ENCODE measurements around the gene NME9.
"Not testable (repeated sequence)": the region's sequence is repeated elsewhere in the genome, so short reads cannot be mapped to it uniquely, and the experiment has no call there.

Gene NME9, protein sequence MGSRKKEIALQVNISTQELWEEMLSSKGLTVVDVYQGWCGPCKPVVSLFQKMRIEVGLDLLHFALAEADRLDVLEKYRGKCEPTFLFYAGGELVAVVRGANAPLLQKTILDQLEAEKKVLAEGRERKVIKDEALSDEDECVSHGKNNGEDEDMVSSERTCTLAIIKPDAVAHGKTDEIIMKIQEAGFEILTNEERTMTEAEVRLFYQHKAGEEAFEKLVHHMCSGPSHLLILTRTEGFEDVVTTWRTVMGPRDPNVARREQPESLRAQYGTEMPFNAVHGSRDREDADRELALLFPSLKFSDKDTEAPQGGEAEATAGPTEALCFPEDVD

DNA sequence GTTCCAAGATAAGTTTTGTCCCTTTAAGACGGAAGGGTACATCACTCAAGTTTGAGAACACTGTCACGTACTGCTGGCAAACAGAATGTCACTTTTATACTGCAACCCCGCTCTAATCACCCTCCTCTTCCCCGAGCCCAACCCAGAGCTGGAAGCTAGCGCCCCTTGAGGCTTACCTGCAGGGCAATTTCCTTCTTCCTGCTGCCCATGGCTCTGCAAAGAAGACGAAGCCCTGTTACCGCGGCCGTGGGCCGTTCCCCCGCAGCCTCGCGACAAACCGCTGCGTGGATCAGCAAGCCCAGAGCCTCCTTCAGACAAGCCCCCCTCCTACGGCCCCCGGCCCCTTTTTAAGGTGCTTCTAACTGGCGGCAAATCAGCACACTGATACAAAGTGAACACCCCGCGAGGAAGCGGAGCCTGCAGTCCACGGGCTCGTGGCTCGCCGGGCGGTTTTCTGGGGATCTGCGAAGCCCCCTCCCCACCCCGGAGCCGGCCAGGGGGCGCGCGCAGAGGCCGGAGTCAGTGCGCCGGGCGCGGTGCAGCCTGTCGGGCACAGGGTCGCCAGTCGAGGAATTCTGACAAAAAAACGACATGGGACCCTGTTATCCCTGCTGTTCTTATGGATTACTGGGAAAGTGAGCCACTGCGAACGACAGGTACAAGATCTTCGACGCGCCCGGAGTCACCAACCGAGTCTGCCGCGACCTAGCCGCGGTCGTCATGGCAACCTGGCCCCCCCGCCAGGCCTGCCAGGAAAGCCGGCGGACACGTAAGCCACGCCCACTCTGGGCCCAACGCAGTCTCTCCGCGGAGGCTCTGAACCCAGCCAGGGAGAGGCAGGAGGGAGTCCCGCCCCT lies at the start of gene NME9:
NME9 (minus strand) TSS at position 725 of the 857 bp plus-strand sequence; CDS start at position 209, 516 bp downstream.
- DNase-seq: peak; percentile 95 to 97

DNA sequence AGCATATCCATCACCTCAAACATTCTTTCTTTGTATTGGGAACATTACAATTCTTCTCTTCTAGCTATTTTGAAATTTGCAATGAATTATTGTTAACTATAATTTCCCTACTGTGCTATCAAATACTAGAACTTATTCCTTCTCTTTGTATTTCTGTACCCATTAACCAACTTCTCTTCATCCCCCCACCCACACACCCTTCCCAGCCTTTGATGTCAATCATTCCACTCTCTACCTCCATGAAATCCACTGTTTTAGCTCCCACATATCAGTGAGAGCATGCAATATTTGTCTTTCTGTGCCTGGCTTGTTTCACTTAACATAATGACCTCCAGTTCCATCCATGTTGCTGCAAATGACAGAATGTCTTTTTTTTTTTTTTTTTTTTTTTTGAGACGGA lies 49.3 kb upstream of the NME9 start:
- DNase-seq: no peak

DNA sequence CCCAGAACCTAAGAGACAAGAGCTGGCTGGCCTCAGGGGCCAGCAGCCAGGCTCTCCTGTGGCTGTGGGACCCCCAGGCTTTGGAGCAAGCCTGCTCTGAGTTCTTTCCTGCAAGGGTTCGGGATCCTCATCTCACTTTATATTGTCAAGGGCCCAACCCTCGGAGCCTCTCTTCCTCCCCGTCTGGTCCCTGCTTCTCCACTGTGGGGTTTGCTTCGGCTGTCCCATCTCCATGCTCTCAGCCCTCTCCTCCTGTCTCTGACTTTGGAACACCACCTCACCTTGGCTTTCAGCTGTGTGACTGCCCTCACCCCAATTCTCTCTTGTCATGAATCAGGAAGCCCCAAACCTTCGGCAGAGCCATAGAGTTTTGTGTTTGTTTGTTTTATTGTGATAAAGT lies 48.7 kb upstream of the NME9 start:
- no peak for DNase-seq

DNA sequence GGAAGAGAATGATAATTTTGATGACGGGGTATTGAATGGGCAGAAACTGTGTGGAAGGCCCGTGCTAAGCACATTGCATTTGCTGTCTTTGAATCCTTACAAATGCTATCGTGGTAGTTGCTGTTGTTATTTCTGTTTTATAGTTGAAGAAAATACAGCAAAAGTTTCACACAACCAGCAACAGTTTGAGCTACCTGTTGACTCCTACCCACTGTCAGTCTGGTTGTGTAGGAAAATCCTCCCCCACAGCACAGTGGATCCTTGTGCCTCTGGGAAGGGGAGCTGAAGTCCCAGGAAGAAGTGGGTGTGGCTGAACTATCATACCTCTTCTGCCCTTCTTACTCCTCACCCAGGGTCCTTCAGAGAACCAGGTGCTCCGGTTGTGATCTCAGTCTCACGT lies 48.2 kb upstream of the NME9 start:
- DNase-seq: no peak

DNA sequence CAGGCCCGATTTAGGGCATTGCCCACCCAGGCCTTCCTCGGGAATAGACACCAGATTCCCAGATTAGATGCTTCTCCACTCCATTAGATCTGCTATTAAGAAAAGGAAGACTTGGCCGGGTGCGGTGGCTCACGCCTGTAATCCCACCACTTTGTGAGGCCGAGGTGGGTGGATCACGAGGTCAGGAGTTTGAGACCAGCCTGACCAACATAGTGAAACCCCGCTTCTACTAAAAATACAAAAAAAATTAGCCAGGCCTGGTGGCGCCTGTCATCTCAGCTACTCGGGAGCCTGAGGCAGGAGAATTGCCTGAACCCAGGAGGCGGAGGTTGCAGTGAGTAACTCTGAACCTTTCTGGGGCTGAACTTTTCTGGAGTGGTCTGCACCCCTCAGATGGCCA lies 47.6 kb upstream of the NME9 start:
- DNase-seq: not testable (repeated sequence)

DNA sequence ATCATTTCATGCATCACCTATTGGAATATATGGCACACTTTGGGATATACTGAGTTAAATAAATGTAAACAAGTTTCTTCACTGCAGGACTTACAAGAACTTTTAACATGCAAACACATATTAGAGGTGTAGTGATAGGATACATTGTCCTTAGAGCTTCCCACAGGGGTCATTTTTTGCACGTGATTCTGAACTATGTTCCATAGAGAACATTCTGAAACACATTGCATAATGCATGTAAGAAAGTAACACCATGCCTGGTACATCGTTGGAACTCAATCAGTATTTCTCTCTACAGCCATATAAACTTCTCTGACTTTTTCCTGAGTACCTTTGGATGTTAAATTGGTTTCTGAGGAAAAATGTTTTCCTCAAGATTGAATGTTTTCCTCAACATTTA lies 47.0 kb upstream of the NME9 start:
- DNase-seq: no peak

DNA sequence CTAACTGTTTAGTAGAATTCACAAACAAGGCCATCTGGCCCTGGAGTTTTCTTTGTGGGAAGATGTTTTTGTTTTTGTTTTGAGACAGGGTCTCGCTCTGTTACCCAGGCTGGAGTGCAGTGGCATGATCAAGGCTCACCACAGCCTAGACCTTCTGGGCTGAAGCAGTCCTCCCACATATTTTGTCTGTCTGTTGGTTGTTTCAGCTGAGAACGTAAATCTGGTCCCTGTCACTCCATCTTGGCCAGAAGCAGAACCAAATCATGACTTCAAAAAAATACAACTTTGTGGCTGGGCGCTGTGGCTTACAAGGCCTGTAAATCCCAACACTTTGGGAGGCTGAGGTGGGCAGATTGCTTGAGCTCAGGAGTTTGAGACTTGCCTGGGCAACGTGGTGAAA lies 45.8 kb upstream of the NME9 start:
- no peak for DNase-seq

DNA sequence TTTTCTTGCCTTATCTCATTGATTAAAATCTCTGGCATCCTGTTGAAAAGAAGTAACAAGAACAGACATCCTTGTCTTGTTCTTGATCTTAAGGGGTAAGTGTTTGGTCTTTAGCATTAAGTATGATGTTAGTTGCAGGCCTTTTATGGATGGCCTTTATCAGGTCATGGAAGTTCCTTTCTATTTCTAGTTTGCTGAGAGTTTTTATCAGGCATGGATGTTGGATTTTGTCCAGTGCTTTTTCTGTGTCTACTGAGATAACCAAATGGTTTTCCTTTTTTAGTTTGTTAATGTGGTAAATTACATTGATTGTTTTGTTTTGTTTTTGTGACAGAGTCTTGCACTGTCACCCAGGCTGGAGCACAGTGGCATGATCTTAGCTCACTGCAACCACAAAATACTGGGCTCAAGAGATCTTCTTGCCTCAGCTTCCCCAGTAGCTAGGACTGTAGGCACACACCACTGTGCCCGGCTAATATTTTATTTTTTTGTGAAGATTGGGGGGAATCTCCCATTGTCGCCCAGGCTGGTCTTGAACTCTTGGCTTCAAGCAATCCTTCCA lies 45.0 kb upstream of the NME9 start:
- no peak for DNase-seq

DNA sequence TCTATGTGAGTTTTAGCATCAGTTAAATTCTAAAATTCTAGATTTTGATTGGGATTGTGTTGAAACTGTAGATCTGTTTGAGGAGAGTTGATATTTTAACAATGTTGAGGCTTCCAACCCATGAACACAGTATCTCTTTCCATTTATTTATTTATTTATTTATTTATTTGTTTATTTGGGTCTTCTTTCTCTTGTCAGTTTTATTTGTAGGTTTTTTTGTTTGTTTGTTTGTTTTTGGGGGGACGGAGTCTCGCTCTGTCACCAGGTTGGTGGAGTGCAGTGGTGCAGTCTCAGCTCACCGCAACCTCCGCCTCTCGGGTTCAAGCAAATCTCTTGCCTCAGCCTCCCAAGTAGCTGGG lies 44.1 kb upstream of the NME9 start:
- no peak for DNase-seq

DNA sequence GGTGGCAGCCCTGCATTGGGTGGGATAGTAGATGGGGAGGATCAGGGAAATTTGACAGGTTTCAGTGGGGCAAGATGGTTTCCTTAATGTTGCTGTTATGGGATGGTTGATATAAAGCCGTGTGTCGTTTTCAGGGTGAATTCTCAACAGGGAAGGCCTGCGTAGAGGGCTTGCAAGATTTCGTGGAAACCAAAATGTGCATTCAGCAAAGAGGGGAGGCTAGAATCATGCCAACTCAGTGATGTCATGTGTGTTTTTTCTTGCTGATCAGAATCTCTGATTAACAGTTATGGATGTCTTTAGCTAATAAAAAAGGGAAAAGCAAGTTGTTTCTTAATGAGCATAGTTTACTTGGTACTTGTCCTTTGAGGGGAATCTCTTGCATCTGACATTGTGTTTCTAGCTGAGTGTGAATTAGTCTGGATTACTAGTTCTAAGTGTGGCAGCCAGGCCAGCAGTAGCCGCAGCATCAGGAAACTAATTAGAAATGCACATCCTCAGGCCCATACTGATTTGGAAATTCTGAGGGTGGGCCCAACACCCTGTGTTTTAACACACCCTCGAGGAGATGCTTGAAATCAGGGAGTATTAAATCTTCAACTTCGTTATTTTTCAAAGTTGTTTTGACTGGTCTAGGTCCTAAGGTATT lies 43.6 kb upstream of the NME9 start:
- no peak for DNase-seq

DNA sequence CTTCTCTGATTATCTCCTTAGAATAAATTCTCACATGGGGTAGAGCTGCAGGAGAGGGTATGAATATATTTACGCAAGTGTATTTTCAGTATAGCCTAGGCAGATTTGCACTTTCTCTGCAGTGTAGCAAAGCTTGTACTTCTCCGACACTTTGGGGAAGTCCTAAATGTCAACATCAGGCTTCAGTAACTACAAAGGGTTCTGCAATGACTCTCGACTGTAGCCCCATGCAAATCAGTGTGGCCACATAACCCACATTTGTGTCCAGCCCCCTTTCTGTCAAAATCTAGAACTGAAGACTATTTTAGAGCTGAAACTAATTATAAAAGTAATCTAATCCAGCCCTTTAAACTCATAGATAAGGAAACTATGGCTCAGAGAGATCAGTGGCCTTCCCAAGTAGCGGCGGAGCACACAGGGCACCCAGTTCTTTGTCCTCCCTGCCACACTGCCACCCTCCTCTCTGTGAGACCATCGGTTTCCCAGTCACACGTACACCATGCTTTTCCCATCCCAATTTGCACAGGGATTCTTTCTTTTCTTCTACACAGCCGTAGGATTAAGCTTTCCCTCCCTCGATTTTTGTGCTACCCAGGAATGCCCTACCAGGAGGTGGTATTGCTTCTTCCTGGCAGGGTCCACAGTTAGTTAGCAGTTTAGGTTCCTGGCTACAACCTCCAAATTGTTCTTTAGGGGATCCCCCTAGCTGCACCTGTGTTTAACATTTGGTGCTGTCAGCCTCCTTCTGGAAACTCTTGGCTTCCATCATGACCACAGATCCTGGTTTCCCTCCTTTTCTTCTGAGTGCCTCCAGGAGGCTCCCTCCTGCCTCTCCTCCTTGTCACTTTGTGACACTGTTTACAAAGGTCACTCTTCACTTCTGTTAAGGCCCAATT lies 41.7 kb upstream of the NME9 start:
- no peak for DNase-seq

DNA sequence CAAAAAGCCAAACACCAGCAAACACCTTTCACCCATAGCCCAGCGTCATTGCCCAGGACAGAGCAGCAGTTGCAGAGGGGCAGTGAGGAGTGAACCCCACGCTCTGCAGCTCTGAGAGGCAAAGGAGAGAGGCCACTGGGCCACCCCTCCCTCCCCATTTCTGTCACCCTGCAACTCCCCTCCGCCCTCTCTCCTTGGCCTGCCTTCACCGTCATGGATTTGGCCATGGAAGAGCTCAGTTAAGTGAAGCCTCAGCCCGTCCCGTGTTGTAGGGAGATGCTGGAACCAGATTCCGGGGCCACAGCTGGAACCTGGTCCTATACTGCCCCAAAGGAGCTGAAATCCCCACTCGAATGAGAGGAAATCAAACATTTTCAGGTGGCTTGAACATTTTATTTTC lies 40.7 kb upstream of the NME9 start:
- no peak for DNase-seq

DNA sequence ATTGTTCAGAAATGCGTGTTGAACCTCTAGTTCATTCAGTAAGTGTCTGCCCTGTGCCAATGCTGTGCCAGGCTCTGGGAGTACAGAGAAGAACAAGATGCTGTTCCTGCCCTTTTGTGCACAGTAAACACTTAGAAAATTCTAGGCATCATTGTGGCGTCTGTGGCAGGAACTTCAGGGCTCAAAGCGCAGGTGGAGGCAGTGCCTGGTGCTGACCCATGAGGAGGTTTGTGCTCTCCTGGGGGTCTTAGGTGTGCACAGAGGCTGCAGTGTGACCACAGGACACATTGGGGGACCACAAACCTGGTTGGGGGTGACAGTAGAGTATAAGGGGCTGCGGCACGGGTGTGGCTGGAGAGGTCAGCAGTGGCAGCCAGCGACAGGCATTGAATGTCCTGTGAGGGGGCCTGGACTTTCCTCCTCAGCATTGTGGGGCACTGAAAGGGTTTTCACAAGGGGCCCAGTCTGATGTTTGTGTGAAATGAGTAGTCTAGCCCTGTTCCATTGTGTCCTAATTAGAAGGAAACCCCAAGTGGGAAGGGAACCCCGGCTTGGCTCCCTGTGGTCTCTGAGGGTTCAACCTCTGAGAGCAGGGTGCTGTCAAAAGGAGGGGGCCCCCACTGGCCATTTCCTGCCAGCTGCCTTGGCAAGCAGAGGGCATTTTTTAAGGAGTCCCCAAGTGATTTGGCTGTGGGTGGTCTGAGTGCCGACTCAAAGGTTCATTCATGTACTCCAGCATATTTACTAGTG lies 39.7 kb upstream of the NME9 start:
- no peak for DNase-seq

DNA sequence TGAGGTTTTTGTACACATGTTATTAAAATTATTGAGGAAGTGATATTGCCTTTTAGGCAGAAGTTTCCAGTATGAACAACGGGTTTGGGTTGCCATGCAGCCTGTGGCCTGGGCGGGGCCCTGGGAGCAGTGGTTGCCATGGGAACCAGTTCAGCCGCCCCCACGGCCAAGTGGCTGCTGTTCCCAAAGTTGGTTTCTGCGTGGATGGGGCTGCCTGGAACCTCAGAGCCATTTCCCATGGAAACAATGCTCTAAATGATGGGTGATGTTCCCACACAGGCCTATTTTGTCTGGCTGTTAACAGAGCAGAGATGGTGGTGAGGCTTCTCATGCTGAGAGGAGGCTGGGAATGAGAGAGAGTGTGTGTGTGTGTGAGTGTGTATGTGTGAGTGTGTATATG lies 38.3 kb upstream of the NME9 start:
- DNase-seq: no peak

DNA sequence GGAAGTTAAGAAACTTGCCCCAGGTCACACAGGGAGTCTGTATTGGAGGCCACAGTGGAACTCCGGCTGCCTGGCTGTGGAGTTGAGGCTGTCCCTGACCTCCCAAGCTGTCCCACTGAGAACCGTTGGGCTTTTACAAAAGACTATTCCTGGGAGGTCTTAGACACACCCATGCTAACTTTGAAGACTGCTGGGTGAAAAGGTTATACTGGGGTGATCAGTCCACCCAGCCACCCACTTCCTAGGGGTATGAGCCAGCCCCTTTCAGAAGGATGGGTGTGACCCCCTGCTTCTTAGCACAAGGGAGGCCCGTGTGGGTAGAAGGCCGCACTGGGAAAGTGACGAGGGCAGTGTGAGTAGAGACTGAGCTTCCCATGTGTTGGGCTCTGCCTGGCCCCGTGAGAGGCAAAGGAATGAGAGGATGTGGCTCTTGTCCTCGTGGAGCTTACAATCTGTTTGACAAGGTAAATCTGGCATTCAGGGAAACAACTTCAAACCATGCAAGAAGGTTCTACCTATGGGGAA lies 37.7 kb upstream of the NME9 start:
- no peak for DNase-seq

DNA sequence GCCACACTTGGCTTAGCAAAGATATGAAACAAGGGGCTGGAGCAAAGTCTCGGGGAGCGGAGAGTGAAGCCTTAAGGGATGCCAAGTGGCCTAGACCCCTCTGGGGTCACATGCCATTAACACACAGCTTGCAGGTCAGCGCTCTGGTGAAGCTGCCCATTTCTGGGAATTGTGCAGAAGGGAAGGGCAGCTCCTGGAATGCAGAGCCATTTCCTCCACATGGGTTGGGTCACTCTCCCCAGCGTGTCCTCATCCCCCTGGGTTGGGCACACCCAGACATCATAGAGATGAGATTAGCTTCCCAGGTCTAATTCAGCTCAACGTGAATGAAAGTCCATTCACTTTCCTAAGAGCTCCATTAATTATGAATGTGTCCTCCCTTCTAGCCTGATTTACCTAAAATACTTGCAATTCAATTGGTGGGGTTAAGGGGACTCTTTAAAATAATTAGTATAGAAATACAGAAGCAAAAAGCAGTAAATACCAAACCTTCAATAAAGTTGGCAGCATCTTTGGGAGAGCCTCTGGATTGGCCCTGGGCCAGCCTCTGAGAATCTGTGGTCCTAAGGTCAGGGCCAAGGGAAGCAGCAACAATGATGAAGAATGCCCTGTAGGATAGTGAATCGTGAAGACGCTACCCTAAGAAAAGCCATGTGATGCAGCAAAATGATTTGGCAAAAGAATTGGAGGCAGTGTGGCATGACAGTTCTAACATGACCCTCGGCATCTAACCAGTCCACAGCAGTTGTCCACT lies 36.5 kb upstream of the NME9 start:
- no peak for DNase-seq

DNA sequence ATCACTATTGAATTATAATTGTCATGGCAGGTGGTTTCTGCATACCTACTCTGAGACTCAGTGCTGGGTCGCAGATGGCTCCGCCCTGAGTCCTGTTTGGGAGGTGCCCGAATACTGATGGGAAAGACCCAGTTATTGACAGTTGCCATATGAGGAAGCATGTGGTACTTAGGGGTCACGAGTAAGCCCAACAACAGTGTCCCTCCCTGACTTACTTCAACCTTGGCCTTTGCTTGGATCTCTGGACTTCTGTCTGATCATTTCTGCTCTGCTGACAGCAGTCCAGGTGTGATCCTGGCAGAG lies 35.6 kb upstream of the NME9 start:
- no peak for DNase-seq

DNA sequence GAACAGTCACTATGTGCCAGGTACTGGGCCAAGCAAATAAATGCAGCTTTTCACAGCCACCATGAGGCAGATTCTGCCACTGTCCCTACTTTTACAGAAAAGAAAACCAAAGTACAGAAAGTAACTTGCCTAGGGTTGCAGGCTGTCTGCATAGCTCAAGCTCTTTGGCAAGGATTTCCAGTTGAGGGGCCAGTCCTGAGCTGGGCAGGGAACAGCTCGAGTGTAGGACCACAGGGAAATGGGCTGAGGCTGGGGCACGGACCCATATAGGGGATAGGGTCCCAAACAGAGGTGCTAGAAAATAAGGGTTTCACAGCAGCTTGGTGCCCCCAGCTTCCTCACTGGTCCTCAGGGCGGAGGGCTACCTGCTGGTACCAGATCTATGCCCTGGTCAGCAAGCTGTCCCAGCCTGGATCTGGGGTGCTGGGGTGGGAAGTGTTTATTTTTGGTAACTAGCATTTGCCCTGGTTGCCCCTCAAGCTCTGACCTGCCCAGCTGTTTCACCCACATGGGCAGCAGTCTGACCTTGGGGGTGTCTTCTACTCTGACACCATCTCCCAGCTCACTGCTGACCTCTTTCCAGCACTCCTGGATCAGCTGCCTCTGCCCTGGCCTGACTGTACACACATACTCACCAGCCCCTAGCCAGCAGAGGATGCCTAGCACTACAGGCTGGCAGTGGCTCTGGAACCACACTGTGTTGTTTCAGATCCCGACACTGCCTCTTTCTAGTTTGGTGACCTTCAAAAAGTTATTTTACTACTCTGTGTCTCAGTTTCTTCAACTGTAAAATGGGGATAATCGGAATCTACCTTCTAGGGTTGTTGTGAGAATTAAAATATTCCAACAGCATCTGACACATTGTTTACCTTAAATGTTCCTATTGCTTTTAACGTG lies 35.0 kb upstream of the NME9 start:
- no peak for DNase-seq

DNA sequence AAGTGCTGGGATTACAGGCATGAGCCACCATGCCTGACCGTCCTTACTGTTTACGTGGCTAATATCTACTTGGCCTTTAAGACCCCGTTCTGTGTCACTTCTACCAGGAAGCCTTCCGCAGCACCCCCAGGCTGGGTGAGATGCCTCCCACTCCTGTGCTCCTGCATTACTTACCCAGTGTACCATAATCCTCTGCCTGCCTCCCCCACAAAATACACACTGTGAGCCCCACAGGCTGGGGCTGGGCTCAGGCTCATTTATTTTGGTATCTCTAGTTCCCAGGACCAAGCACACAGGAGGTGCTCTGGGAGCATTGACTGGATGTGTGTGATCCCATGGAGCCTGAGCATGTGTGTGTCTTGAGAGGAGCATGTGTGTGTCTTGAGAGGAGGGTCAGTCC lies 33.7 kb upstream of the NME9 start:
- DNase-seq: no peak

DNA sequence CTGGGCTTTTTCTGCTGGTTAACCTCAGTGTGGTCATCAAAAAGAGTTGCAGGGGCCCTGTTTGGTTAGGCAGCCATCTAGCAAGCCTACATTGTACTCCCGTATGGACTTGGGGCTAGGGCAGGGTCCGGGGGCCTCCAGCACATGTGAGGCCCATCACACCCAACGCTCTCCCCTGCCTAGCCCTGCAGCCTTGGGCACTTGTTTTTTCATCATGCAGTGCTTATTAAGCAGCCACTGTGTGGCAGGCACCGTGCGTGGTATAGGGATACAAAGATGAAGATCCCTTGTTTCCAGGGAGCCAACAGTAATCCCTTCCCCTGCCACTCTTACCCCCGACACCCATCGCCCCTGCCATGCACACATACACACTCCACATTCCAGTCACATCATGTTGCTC lies 32.9 kb upstream of the NME9 start:
- no peak for DNase-seq

Data from SHP77 (cell line).